COLO829 (cell line): Measurements from ENCODE around the gene DHX16.

Experiments
- DNase-seq: peaks from one replicate; pipeline ENCODE4 v3.0.0; 2012; ENCODE audit warnings: low spot score

Gene DHX16

DNA sequence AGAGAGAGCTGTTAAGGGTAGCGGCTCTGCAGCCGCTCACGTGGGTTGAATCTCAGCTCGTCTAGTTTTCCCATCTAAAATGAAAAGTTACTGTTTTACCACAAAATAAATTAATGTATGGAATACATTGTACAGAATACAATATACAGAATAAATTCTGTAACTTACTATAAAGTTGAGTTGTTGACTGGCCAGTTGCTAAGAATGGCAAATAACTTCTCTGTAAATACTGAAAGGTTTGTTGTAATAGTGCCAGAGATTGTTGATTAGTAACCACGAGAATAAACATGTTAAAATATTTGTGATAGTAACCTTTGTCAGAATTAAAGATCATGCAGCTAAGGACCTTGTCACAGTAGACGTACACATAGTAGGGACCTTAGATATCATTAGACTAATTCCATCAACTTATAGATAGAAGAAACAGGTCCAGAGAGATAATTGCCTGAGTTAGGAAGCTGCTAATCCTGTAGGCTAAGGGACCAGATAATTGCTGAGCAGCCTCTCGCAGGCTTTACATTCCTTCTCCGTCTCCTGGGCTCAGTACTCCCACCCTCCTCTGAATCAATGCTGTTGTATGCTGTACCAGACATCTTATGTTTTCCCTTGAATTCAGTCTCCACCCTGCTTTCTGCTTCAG lies 18.5 kb upstream of the DHX16 start:
- DNase-seq = no peak

DNA sequence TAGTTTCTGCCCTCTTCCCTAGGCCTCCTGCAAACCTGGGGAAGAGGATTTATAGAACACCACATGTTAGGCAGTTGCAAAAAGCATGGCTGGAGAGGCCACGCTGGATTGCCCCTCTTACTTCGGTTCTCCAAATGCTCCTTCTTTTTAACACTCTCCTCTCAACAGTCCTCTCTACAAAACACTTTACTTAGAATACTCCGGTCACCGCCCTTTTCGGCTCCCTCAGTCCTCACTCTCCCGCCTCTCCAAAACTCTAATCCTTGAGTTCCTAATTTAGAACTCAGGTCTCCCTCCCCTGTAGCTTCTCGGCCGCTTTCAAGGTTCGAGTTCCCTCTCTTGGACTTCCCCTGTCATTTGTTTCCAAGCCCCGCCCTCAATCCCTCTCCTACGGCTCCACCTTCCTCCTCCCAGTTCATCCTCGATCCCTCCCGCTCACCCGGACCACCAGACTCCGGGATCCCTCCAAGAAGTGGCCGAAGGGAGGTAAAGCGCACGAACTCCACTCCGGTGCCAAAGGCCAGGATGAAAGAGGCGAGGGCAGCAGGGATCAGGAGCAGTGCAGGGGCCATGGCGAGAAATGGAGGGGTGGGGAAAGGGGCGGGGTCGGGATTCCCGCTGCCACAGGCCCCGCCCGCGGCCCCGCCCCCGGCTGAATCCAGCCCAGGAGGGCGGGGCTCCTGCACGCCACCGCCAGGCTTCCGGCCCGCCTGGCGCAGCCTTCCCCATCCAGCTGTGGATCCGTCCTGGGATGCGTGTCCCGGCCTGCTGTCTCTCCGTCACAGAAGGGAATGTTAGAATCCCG lies 17.8 kb upstream of the DHX16 start, which contains the start of gene NRM:
Gene NRM, minus strand, starts transcription at position 582 of the 805 bp plus-strand sequence. Its CDS starts 10 bp downstream, at position 572.
- DNase-seq = peak; percentile 90

DNA sequence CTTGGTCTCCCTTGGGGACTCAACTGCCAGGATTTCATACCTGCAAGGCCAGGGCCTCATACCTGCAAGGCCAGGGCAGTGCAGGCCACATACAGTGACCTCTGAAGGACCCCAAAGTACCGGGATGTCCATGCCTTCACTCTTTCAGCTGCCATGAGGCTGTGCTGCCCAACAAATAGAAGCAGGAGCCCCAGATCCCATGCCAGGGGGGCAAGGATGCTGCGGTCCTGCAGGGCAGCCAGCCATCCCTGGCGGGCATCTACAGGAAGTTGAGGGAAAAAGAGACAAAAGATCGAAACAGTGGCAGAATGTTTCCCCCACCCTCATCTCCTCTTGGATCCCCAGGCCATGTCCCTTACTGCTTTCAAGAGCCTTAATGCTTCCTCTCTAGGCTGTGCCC lies 17.2 kb upstream of the DHX16 start:
- DNase-seq = no peak

DNA sequence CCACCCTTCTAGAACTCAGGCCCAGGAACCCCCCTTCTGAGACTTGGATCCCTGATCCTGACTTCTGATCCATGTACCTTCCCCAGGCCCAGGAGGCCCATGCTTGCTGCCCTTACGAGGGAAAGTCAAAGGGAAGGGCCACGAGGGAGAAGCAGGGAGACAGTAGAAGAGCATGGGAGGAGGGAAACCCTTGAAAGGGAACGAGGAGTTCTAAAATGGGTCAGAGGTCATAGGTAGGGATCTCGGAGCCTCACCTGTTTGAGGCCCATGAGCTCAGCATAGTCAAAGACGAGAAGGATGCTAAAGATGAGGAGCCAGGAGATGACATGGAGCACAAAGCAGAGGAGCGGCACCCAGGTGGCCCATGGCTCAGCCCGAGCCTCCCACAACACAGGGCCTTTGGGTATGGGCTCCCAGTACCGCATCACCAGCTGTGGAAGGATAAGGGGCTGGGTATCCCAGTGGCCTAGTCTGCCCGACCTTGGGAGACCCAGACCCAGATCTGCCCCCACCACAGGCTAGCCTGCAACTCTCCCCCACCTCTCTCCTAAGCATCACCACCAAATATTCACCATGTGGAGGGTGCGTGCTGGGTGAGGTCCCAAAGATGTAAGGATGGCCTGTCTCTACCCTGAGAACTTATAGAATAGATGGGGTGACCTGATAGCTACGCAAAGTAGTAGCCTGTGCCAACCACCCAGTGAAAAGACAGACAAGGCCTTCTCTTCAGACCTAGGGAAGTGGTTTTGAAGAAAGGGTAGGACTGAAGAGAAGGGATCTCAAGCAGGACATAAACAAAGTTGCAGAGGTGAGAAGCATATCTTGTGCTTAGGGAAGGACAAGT lies 16.4 kb upstream of the DHX16 start:
- no peak for DNase-seq

DNA sequence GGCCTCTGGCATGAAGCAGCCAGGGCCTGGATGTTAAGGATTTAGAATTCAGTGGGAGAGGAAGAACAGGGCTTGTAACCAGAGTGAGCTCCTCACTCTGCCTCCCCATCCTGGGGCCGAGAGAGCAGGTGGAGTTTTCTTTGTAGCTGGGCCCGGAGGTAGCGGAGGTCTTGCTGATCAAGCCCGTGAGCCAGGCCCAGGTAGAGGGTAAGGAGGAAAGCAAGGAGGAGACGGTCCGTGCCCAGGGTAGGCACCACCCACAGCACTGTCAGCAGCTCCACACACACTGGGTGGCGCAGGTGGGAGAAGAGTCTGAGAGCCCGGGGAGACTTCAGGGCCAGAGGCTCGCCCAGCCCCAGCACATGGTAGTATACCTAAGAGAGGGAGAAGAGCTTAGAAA lies 15.8 kb upstream of the DHX16 start:
- no peak for DNase-seq

DNA sequence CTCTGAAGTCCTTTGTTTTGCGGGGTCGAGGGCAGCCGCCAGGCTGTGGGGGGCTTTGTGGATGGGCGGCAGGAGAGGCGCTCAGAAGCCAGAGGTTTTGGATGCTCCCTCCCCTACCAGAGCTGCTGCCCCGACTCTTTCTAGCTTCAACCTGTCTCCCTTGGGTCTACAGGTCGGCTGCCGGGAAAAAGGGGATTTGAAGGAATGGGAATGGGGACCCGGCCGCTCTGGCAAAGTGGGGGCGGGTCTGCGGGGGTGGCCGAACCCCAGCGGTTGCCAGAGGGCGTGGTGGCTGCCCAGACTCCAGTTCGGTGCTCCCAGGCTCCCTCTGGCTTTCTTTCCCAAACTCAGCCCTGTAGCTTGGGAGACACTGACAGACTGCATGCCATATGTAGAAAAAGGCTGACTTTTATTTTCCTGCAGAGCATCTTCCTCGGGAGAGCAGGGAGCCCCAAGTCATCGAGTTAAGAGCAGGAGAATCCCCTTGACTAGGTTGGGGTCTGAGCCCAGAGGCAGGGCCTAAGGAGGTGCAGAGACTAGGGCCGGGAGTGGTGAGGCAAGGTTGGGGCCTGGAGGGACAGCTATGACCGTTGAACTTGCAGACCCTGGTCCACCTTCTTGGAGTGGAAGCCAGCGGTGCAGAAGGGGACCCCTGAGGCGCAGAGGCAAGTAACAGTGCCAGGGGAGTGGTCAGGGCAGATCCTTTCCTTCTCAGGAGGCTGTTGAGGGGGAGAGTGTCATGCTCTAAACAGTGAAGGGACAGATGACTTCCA lies 15.0 kb upstream of the DHX16 start:
- DNase-seq = no peak

DNA sequence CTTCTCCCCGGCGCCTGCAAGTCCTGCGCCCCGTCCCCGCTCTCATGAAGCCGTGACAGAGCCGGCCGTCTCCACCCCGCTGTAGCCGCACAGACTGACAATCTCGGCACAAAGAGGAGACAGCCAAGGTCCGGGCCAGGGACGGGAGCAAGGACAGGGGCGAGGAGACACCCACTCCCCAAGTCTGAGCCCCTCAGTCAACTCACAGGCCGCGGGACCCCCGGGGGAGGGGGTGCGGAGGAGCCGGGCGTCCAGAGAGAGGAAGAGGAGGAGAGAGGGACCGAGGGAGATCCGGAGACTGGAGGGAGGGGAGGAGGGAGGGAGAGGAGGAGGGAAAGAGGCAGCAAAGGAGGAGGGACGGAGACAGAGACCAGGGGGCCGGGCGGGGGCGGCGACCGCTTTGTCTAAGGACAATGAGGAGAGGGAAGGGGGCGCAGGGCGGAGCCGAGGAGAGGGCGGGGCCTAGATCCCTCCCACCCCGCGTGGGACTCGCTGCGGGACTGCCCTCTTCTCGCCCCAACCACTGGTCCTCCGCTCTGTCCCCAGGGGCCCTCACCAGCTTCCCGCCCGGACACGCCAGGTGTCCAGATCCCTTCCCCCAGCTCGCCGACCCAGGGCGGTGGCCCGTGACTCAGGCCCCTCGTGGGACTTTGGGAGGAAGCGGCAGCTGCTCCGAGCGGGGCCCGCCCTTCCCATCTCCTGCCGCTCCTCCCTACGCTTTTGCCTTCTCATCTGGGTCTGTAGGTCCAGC lies 14.3 kb upstream of the DHX16 start:
- peak; percentile 84 for DNase-seq

DNA sequence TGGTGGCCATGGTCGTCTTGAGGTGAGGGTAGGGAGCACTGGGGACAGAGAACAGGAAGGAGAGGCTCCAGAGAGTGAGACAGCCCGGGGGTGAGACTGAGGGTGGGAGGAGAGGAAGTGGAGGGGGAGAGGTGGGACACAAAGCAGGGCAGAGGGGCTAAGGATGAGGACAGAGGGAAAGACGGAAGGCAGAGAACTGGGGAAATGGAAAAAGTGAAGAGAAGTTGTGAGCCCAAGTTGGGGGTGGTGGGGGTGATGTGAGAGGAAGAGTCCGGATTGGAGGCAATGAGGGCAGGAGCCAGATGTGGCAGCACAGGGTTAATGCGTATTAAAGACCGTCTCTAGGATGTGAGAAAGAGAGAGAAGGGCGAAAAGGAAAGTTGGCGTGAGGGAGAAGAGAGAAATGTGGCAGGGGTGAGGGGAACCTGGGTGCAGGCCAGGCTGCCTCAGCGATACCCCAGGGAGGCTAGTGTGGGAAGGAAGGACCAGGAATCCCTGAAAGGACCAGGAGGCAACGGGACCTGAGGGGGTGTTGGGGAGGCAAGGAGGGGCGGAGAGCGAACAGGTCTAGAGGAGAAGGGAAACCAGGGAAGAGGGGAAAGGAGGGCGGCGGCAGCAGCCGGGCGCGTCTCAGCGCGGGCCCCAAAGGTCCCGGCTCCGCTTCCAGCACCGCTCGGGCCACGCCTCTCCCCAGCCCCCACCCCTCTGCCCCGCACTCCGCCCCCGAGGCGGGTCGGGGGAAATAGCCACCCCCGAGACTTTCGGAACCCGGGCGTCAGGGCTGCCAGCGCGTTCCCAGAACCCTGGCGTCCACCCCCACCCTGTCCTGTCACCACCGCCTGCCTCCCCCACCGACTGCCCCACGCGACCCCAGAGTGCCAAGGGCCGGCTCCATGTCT lies 13.5 kb upstream of the DHX16 start, which contains the start of gene PPP1R18:
Gene PPP1R18, minus strand, starts transcription at position 637 of the 899 bp plus-strand sequence. Its CDS starts 627 bp downstream, at position 10.
- no peak for DNase-seq

DNA sequence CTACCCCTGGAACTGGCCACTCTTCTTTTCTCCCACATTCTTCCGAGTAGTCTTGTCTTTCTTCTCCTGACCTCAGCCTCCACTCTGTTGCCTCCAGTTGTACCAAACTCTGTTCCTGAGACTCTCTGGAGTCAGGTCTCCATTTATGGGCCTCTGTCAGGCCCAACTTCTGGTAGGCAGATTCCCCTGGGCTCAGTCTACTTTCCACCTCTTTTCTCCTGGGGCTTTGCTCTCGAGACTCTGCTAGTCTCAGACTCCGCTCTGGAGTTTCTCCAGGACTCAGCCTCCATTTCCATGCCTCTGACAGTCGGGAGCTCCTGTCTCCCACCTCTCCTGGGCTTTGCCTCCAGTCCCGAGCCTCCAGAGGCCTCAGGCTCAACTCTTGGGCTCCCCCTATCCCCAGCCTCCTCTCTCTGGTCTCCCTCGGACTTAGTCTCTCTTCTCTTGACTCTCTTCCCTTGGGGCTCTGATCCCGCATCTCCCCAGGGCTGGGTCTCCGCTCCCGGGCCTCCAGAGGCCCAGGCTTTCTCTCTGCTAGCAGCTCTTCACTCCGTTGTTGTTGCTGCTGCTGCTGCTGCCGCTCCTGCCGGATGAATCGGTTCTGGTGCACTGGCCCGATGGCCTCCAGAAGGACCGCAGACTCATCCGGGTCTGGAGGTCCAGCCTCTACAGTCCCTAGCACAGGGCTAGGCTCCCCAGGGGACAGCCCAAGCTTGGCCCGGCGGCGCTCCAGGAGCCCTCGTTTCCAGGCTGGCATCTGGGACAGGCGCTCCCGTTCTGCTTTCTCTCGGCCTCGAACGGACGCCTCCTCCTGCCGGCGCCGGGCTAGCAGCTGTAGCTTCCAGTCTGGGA lies 12.6 kb upstream of the DHX16 start:
- no peak for DNase-seq

DNA sequence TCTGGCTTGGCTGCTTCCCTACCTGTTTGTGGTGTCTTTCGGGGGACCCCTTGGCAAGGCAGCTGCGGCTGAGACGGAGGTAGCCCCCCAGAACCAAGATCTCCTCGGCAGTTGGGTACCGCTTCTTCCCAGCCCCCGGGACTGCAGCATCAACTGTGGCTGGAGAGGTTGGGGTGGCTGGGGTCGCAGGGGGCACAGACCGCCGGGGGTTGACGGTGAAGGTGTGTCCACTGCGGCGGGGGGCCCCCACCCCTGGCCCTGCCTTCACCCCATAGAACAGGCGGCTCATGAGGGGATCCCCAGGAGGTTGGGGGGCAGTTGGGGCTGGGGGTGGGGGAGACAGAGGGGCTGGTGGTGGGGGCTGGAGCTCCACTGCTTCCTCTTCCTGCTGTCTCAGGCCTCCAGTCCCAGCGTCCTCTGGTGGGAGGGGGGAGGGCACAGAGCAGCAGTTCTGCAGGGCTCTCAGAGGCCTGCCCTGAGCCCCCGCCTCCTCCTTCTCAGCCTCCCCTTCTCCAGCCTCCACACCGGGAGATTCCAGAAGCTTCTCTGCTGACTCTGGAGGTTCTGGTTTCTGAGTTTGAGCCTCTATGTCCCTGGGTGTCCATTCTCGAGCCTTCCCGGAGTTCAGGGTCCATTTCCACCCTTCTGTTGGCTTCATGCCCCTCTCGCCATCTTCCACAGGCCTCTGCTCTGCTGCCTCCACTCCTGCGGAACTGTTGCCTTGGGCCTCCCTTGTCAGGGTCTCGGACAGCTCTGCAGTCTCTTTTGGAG lies 11.8 kb upstream of the DHX16 start:
- DNase-seq = no peak

DNA sequence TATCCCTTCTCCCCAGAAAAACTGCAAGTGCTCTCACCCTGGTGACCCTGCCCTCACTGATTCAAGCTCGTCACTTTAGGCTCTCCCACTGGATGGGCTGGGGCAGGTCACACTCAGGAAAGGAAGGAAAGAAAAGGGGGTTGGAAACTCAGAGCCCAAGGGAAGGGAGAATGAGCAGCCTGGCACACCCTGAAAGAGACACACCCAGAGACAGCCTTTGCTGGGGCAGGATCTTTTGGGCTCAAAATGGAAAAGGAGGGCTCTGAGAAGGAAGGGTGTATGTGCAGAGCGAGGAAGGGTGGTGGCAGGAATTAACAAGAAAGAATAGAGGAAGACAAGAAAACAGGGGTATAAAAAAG lies 11.2 kb upstream of the DHX16 start:
- DNase-seq = no peak

DNA sequence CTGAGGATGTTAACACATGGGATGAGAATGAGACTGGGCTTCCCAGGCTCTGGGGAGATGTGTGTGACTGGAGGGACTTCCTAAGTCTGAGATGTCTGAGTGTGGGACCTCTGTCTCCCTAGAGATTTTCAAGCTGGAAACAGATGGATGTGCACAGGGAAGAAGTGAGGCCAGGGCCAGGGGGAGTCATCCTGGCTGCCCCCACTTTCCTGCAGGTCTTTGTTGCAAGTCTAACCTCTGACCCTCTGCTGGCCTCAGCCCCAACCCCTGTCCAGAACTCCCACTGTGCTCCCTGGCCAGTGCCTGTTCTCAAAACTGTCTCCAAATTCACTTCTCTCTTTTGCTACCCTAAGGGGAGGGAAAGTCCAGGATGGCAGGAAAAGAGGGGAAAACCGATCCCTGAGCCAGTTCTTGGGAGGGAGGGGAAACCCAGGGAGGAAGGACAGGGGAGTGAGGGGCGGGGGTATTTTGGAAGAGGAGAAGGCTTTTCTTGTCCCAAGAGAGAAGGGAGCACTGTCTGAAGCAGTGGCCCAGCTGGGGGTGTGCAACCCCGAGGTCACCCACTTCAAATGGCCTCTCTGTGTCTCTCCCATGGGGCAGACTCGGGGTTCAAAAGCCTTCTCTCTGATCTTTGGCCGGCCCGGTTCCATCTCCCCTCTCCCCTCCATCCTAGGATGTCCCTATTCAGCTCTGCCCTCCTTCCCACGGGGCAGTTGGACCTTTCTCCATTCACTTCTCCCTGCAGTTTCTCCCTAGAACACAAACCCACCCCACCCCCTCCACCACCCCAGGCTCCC lies 10.6 kb upstream of the DHX16 start:
- no peak for DNase-seq

DNA sequence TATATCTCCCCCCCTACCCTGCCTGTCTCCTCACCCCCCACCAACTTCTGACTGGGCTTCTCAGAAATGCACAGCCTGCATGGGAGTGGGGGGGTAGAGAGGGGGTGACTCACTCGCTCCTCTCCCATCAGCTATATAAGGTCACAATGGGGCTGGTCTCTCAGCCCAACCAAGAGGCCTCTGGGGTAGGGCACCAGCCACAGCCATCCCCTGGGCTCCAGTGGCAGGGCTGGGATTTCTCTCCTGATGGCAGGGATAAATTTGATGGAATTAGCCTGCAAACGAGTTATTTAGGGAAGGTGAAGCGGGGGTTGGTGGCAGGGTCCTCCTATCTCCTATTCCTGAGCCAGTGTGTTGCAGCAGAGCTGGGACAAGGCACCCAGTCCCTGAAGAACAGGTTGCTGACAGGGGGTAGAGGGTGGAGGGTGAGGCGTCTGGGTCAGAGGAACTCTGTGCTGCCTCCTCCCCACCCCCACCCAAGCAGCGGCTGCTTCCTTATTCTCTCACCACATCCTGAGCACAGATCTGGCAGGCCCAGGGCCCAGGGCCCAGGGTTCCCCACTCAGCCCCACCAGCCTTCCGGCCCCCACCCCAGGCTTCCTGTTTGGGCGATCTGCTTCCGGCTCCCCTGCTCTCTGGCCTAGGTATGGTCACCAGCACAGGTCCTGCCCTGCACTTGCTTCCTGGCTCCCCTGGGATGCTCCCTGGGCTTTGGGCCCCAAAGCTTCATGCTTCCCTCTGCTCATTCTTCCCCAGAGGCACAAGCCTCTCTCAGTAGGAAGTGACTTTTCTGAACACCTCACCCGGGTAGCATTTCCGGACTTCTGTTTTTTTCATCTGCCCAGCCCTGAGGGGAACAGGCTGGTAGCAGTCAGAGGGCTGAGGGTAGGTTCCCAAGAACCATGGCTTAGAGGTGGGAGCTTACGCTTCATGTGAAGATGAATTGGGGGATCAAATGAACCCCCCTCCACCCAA lies 9.6 kb upstream of the DHX16 start:
- DNase-seq = peak; percentile 59

DNA sequence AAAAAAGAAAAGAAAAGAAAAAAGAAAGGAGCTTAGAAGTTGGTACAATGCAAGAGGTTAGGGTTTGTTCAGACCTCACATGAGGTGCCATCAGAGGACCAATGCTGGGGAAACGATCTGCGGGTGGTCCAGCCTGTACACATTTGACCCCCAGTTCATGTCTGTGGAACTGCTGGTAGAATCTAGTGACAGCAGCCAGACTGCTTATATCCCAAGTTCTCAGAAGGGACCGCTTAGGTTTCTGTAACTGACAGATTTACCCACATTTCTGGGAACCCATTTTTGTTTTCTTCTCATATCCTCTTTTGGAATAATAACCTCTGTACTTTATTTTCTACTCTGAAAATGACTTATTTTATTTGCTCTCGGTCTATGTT lies 8.9 kb upstream of the DHX16 start:
- no peak for DNase-seq

DNA sequence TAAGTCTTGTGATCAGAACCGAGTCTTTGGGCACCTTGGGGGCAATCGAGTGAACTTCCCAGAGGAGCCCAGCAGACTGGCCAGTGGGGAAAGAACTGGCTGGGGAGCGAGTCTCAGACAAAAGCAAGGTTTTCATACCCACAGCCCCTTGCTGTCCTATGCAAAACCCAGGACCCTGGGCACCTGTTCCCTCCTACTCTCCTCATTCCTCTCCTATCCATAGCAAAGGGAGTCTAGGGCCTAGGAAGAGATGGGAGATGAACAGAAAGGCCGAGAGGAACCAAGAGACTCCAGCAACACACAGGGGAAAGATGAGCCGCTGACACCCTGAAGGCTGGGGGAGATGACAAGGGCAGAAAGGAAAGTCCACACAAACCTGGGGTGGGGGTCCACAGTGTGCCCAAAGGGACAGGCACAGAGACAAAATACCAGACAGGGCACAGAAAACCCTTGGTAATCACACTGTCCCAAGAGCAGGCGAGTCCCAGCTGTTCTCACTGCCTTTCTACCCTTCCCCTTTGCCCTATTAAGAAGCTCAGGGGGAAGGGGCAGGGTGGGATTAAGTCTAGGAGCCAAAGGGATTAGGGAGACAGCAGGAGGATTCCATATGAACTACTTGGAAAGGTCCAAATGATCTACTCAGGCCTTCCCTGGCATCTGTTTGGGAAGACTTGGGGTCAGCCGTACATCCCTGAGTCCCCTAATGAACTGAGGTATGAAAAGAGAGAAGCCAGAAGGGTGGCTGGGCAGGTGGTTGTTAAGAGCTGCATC lies 7.1 kb upstream of the DHX16 start:
- DNase-seq = no peak
